PC-9 (cell line): ENCODE measurements around the gene GRID2. TPM values are rescaled to one million over a fixed set of nuclear protein-coding genes. Genes with fewer than 3 reads are reported as not detected.

Source experiments
- BruUV-seq: library from RNA; stranded (reverse); fragments of 400-500 nt; replicated peaks from 2 replicates; lab custom pipeline; 2021; lab: Mats Ljungman, UMichigan
- CTCF ChIA-PET: fragments of 300-600 bp; sonication (Branson Sonifier 250); formaldehyde crosslinking; loops from one replicate; lab custom pipeline; 2022; ENCODE audit warnings: antibody characterized with exemption; lab: Charles Lee
- POLR2A ChIA-PET: fragments of 300-600 bp; sonication (Branson Sonifier 250); formaldehyde crosslinking; loops from one replicate; lab custom pipeline; 2022; ENCODE audit warnings: antibody characterized with exemption; ENCODE audit not compliant: unreplicated experiment; lab: Charles Lee
- DNase-seq, 2 experiments: peaks; one replicate each; pipeline versions ENCODE4 v3.0.0 to v3.0.0-alpha.2; 2015 to 2022; ENCODE audit warnings: mixed read lengths in 1 of 2
- H2AFZ ChIP-seq: fragments of 200-600 bp; sonication (generic); 2 replicates; pipeline ENCODE4 v1.8.1; 2017; ENCODE audit warnings: antibody characterized with exemption
- H3F3A ChIP-seq: fragments of 200-600 bp; sonication (generic); 2 replicates; pipeline ENCODE4 v1.8.1; 2017; ENCODE audit warnings: antibody characterized with exemption, mild to moderate bottlenecking, low read depth; ENCODE audit not compliant: insufficient read depth
- H3K27ac ChIP-seq: fragments of 200-600 bp; sonication (generic); 2 replicates; pipeline ENCODE4 v1.6.1; 2016; ENCODE audit warnings: mixed run types
- H3K27me3 ChIP-seq: fragments of 200-600 bp; sonication (generic); 2 replicates; pipeline ENCODE4 v1.6.1; 2016; ENCODE audit warnings: low read depth, mixed run types; ENCODE audit not compliant: insufficient read depth
- H3K36me3 ChIP-seq: fragments of 200-600 bp; sonication (generic); 2 replicates; pipeline ENCODE4 v1.6.1; 2016; ENCODE audit warnings: low read depth, mixed run types
- H3K4me1 ChIP-seq: fragments of 200-600 bp; sonication (generic); replicated peaks from 2 replicates; pipeline ENCODE4 v1.6.1; 2016; ENCODE audit warnings: mixed run types; ENCODE audit not compliant: insufficient read depth
- H3K4me2 ChIP-seq: fragments of 200-600 bp; sonication (generic); 2 replicates; pipeline ENCODE4 v1.6.1; 2017; ENCODE audit warnings: mixed run types
- H3K4me3 ChIP-seq: fragments of 200-600 bp; sonication (generic); 2 replicates; pipeline ENCODE4 v1.6.1; 2016; ENCODE audit warnings: mixed run types
- H3K79me2 ChIP-seq: fragments of 200-600 bp; sonication (generic); 2 replicates; pipeline ENCODE4 v1.6.1; 2017; ENCODE audit warnings: low read depth, mixed run types
- H3K9me2 ChIP-seq: fragments of 200-600 bp; sonication (generic); 2 replicates; pipeline ENCODE4 v1.8.1; 2017; ENCODE audit warnings: mild to moderate bottlenecking; ENCODE audit not compliant: insufficient read depth
- H3K9me3 ChIP-seq: fragments of 200-600 bp; sonication (generic); 2 replicates; pipeline ENCODE4 v1.8.1; 2016; ENCODE audit warnings: low read depth; ENCODE audit not compliant: insufficient read depth
- H4K20me1 ChIP-seq: fragments of 200-600 bp; sonication (generic); 2 replicates; pipeline ENCODE4 v1.8.1; 2017; ENCODE audit not compliant: insufficient read depth
- EZH2 ChIP-seq: fragments of 200-600 bp; sonication (generic); IDR thresholded peaks from 2 replicates; pipeline ENCODE4 v1.8.0; 2017; ENCODE audit warnings: antibody characterized with exemption, low read depth
- intact Hi-C: fragments of 100-400 bp; cut with micrococcal nuclease; formaldehyde crosslinking; loops from one replicate; pipeline ENCODE4 v1.10.0; 2022; ENCODE audit not compliant: unreplicated experiment
- total RNA-seq: library from RNA; stranded (reverse); gene quantifications from 2 replicates; pipeline ENCODE4 v1.2.3, GENCODE V29; 2021
- TF ChIP-seq, protein P1 (sequence below): fragments of 200-600 bp; sonication (generic); conservative IDR thresholded peaks from 2 replicates; pipeline ENCODE4 v1.6.1; 2017; ENCODE audit warnings: mixed run types, antibody characterized with exemption, mild to moderate bottlenecking, moderate library complexity

Gene GRID2
- total RNA-seq, 1 experiment from 2014 or later = not detected

DNA sequence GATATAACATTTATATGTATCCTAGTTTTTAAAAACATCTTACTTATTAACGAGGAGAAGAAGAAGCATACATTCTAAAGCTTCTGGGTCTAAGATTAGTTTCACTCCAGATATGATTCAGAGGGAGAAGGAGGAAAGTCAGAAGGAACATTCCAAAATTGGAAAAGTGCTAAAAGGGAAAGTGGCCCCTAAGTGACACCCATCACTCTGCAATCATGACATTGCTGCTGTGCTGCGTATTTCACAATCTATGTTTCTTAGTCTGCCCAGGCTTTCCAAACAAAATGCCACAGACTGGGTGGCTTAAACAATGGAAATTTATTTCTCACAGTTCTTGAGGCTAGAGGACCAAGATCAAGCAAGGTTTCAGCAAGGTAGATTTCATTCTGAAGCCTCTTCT is 1452.3 kb downstream of the GRID2 start:
- H3F3A ChIP-seq = no peaks in the 10 kb centered on the region
- no peak overlapping the region for H3K4me3 ChIP-seq
- H3K27me3 ChIP-seq = no peaks in the 10 kb centered on the region
- no peaks in the 10 kb centered on the region for H3K4me1 ChIP-seq
- no peak overlapping the region for H3K4me2 ChIP-seq
- intact Hi-C loops = no loop called here
- no peaks in the 10 kb centered on the region for H3K79me2 ChIP-seq
- CTCF ChIA-PET = no interaction called here
- no TSS peak for BruUV-seq
- H2AFZ ChIP-seq = no peak overlapping the region
- TF ChIP-seq, protein P1, sequence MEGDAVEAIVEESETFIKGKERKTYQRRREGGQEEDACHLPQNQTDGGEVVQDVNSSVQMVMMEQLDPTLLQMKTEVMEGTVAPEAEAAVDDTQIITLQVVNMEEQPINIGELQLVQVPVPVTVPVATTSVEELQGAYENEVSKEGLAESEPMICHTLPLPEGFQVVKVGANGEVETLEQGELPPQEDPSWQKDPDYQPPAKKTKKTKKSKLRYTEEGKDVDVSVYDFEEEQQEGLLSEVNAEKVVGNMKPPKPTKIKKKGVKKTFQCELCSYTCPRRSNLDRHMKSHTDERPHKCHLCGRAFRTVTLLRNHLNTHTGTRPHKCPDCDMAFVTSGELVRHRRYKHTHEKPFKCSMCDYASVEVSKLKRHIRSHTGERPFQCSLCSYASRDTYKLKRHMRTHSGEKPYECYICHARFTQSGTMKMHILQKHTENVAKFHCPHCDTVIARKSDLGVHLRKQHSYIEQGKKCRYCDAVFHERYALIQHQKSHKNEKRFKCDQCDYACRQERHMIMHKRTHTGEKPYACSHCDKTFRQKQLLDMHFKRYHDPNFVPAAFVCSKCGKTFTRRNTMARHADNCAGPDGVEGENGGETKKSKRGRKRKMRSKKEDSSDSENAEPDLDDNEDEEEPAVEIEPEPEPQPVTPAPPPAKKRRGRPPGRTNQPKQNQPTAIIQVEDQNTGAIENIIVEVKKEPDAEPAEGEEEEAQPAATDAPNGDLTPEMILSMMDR = no peak
- TF ChIP-seq EZH2 = no peak
- POLR2A ChIA-PET = no interaction called here
- no peak overlapping the region for H3K27ac ChIP-seq
- H4K20me1 ChIP-seq = no peaks in the 10 kb centered on the region
- H3K9me2 ChIP-seq = no peaks in the 10 kb centered on the region
- no peak for DNase-seq
- no peaks in the 10 kb centered on the region for H3K36me3 ChIP-seq
- H3K9me3 ChIP-seq = no peaks in the 10 kb centered on the region

DNA sequence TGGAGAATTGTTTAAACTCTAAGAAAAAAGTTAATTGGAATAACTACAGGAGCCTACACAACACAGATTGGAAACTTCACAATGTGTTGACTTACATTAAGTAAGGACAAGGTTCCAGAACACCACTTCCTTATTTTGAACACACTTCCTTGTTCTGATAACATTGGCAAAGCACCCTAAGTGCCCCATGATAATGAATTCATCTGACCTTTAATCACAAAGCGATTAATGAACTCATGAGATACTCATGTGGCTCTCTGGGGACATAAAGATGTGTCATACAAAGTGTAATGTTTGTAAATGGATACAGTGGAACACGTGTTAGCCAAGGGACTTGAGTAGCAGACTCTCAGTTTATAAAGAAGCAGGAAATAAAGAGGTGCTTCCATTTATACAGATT is 1455.7 kb downstream of the GRID2 start:
- no TSS peak for BruUV-seq
- Histone ChIP-seq H3K79me2 (no peaks in the 10 kb centered on the region), H3K4me2 (no peak overlapping the region), H2AFZ (no peak overlapping the region), H3K4me3 (no peak overlapping the region), H3K27me3 (no peaks in the 10 kb centered on the region), H3K36me3 (no peaks in the 10 kb centered on the region), H3K9me3 (no peaks in the 10 kb centered on the region), H3K4me1 (no peaks in the 10 kb centered on the region), H3F3A (no peaks in the 10 kb centered on the region), H3K9me2 (no peaks in the 10 kb centered on the region), H3K27ac (no peak overlapping the region), H4K20me1 (no peaks in the 10 kb centered on the region)
- ChIA-PET POLR2A (no interaction called here), CTCF (no interaction called here)
- intact Hi-C loops = no loop called here
- DNase-seq = no peak
- TF ChIP-seq, protein P1 = no peak
- TF ChIP-seq EZH2 = no peak

DNA sequence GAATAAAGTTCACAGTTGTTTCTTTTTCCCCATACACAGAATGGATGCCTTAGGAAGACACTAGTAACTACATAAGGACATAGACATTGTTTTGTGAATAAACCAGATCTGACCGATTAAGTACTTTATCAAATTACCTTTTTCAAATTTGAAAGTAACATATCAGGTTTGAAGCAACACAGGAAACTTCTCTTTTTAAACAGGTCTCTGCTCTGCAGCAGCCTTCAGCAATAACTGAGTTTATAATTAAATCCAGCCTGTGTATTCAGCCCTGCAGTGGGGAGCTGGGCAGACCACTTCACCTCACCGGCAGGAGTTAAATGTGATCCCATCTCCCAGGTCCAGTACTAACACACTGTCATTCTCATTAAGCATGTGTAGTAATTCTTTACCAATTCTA is 1456.5 kb downstream of the GRID2 start:
- intact Hi-C loops = no loop called here
- Histone ChIP-seq H3K9me2 (no peaks in the 10 kb centered on the region), H3K9me3 (no peaks in the 10 kb centered on the region), H3K36me3 (no peaks in the 10 kb centered on the region), H3K4me3 (no peak overlapping the region), H3K4me1 (no peaks in the 10 kb centered on the region), H3F3A (no peaks in the 10 kb centered on the region), H4K20me1 (no peaks in the 10 kb centered on the region), H3K27me3 (no peaks in the 10 kb centered on the region), H3K79me2 (no peaks in the 10 kb centered on the region), H2AFZ (no peak overlapping the region), H3K27ac (no peak overlapping the region), H3K4me2 (no peak overlapping the region)
- DNase-seq = no peak
- TF ChIP-seq, protein P1 = no peak
- no peak for TF ChIP-seq EZH2
- ChIA-PET CTCF (no interaction called here), POLR2A (no interaction called here)
- no TSS peak for BruUV-seq
